LNCAP (cell line): Measurements from ENCODE around the gene TPX2.

Source experiments
- CTCF ChIP-seq: fragments of 450-650 bp; IDR thresholded peaks from 2 replicates; pipeline ENCODE4 v1.5.1; 2017; ENCODE audit warnings: mild to moderate bottlenecking

The TPX2 gene

GRCh38 chr20:31704225-31705119 lies 34.6 kb upstream of the TPX2 start:
- TF ChIP-seq CTCF, result no peak

- TF ChIP-seq CTCF, result no peak
Observed at GRCh38 chr20:31705191-31705590, 33.9 kb upstream of the TPX2 start.

- TF ChIP-seq CTCF, result no peak
Observed at GRCh38 chr20:31705598-31706597, 33.2 kb upstream of the TPX2 start.

GRCh38 chr20:31706607-31707257 lies 32.4 kb upstream of the TPX2 start:
- no peak for TF ChIP-seq CTCF

GRCh38 chr20:31707258-31707615 lies 31.9 kb upstream of the TPX2 start:
- no peak for TF ChIP-seq CTCF

- TF ChIP-seq CTCF, result no peak
Observed at GRCh38 chr20:31707994-31708735, 30.9 kb upstream of the TPX2 start.
